ENCODE results near the gene MSH4.
"Not testable (repeated sequence)": the region's sequence is repeated elsewhere in the genome, so short reads cannot be mapped to it uniquely, and the experiment has no call there.

MSH4 gene

GRCh38 chr1:75797606-75798216 is 1.0 kb downstream of the MSH4 start:
- no peak for DNase-seq (ENCODE audit: low spot score)
- no peak for TF ChIP-seq CTCF (IDR thresholded peaks at IDR 0.05; ENCODE audit: borderline replicate concordance, control extremely low read depth, extremely low read depth, insufficient read depth, missing control alignments)
- in situ Hi-C loops (cut with MboI; ENCODE audit: low sequenced_read_pairs, unreplicated experiment), result no loop called here

DNA sequence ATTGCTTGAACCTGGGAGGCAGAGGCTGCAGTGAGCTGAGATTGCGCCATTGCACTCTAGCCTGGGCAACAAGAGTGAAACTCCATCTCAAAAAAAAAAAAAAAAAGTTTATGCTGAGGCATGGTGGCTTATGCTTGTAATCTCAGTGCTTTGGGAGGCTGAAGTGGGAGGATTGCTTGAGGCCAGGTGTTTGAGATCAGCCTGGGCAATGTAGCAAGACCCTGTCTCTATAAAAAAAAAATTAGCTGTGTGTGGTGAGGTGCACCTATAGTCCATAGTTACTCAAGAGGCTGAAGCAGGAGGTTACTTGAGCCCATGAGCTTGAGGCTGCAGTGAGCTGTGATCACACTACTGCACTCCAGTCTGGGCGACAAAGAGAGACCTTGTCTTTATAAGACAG is 4.8 kb downstream of the MSH4 start:
- DNase-seq (ENCODE audit: low spot score); in situ Hi-C loops (cut with MboI; ENCODE audit: low sequenced_read_pairs, unreplicated experiment): not testable (repeated sequence)

DNA sequence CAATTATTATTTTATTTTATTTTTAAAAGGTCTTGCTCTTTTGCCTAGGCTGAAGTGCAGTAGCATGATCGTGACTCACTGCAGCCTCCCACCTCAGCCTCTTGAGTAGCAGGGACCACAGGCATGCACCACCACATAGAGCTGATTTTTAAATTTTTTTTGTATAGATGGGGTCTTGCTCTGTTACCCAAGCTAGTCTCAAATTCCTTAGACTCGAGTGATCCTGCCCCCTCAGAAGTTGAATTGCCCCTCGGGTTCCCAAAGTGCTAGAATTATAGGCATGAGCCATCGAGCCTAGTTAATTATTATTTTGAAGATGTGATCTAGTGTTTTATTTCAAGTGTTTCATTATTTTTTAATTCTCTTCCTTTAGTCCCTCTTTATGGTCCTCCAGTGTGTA is 12.2 kb downstream of the MSH4 start:
- in situ Hi-C loops (cut with MboI; ENCODE audit: low sequenced_read_pairs, unreplicated experiment), result no loop called here
- DNase-seq (ENCODE audit: low spot score), result no peak
- no peak for TF ChIP-seq CTCF (IDR thresholded peaks at IDR 0.05; ENCODE audit: borderline replicate concordance, control extremely low read depth, extremely low read depth, insufficient read depth, missing control alignments)

DNA sequence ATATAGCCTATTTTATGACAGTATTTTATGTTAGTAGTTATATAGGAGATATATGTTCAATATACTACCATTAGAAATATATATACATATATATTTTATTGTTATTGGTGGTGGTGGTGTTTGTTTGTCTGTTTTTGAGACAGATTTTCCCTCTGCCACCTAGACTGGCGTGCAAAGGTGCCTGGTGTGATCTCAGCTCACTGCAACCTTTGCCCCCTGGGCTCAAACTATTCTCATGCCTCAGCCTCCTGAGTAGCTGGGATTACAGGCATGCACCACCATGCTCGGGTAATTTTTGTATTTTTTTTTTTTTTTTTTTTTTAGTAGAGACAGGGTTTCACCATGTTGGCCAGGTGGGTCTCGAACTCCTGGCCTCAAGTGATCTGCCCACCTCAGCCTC is 13.4 kb downstream of the MSH4 start:
- DNase-seq (ENCODE audit: low spot score); in situ Hi-C loops (cut with MboI; ENCODE audit: low sequenced_read_pairs, unreplicated experiment): not testable (repeated sequence)

DNA sequence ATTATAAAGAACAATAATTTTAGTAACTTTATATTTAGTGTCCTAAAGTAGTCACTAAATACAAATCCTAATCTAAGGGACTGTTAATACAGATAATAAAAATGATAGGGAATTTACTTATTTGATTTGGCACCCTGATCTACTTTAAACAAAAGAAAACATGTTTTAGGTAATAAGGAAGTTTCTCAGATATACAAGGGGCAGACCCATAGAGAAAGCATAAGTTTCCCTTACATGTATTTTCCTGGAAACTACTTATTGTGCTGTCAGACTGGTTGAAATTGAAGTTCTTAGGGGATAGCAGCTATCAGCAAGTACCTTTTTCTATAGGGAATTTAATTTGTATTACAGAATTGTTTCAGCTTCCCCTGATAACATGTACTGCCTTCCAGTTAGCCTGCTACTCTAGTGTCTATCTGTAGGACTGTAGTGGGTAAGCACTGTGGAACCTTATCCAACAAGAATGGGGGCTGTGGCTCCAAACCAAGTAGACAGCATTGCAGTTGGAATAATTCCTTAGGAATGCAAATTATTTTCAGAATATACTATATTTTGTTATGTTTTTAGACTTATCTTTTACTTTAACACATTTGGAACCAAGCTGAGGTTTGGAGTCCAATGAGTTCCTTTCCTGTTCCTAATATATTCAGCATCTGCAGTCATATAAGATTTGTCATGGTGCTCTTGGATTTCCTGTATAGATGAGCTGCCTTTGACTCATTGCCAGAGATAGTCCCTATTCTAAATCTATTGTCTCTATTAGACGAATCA is 14.7 kb downstream of the MSH4 start:
- no peak for TF ChIP-seq CTCF (IDR thresholded peaks at IDR 0.05; ENCODE audit: borderline replicate concordance, control extremely low read depth, extremely low read depth, insufficient read depth, missing control alignments)

DNA sequence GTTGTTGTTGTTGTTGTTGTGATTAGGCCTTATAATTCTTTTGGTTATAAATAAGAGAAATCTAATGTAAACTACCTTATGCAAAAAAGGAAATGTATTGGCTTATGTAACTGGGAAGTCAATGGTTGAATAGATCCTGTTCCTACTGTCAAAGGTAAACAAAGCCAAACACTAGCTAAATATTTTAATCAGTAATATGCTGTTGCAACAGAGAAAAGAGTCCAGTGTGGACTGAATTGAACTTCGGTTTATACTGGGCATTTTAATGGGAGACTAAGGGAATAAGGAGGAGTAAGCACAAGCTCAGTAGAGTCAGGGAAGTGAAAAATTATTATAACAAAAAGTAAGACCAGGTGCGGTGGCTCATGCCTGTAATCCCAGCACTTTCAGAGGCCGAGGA is 15.4 kb downstream of the MSH4 start:
- DNase-seq (ENCODE audit: low spot score), result no peak
- in situ Hi-C loops (cut with MboI; ENCODE audit: low sequenced_read_pairs, unreplicated experiment), result no loop called here
- no peak for TF ChIP-seq CTCF (IDR thresholded peaks at IDR 0.05; ENCODE audit: borderline replicate concordance, control extremely low read depth, extremely low read depth, insufficient read depth, missing control alignments)

More for the DNA sequence above, 14.7 kb downstream of the MSH4 start:
- no peak for DNase-seq (ENCODE audit: low spot score)
- in situ Hi-C loops (cut with MboI; ENCODE audit: low sequenced_read_pairs, unreplicated experiment), result no loop called here

DNA sequence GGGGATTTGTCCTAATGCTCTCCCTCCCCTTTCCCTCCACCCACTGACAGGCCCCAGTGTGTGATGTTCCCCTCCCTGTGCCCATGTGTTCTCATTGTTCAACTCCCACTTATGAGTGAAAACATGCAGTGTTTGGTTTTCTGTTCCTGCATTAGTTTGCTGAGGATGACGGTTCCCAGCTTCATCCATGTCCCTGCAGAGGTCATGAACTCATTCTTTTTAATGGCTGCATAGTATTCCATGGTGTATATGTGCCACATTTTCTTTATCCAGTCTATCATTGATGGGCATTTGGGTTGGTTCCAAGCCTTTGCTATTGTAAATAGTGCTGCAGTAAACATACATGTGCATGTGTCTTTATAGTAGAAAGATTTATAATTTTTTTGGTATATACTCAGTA is 26.9 kb downstream of the MSH4 start:
- DNase-seq (ENCODE audit: low spot score); in situ Hi-C loops (cut with MboI; ENCODE audit: low sequenced_read_pairs, unreplicated experiment): not testable (repeated sequence)

GRCh38 chr1:75836528-75837100 is 39.9 kb downstream of the MSH4 start:
- in situ Hi-C loops (cut with MboI; ENCODE audit: low sequenced_read_pairs, unreplicated experiment), result no loop called here
- no peak for TF ChIP-seq CTCF (IDR thresholded peaks at IDR 0.05; ENCODE audit: borderline replicate concordance, control extremely low read depth, extremely low read depth, insufficient read depth, missing control alignments)
- no peak for DNase-seq (ENCODE audit: low spot score)
